A549 (cell line): Measurements from ENCODE around the gene ZNF438. TPM values are rescaled to one million over a fixed set of nuclear protein-coding genes. Genes with fewer than 3 reads are reported as not detected.

Experiments
- ATAC-seq, 2 experiments: fragments of 200-7000 bp in 1 of 2; fragments of >200 bp in 1 of 2; cut with Nextera tagmentation in 1 of 2; cut with Tn5 transposase in 1 of 2; 3 replicates each; pipeline versions ENCODE4 v1.8.0 to v1.9.1; 2018 to 2020; ENCODE audit warnings: mild to moderate bottlenecking in 1 of 2, moderate library complexity in 1 of 2
- CTCF ChIA-PET: fragments of 300-600 bp; sonication (Branson Sonifier 250); formaldehyde crosslinking; extraction: SDS; loops from one replicate; lab custom pipeline; 2021; ENCODE audit warnings: antibody characterized with exemption, inconsistent platforms; lab: Yijun Ruan, JAX
- POLR2A ChIA-PET: fragments of 350-600 bp; formaldehyde crosslinking; extraction: SDS; loops from one replicate; lab custom pipeline; 2021; ENCODE audit warnings: antibody characterized with exemption, inconsistent platforms; lab: Yijun Ruan, JAX
- DNase-seq, 2 experiments: peaks; one replicate each; pipeline versions ENCODE4 v3.0.0 to v3.0.0-alpha.2; 2011 to 2016; ENCODE audit warnings: low read depth in 1 of 2, low spot score in 1 of 2
- FAIRE-seq: peaks from 2 replicates; lab custom pipeline; 2011; peaks lifted over from hg19 to GRCh38; lab: Jason Lieb, UNC
- H3K27ac ChIP-seq, 2 experiments: fragments of >200 bp; sonication (Bioruptor Twin); formaldehyde crosslinking; 3 replicates each; pipeline ENCODE4 v1.5.1; 2016 to 2017
- H3K4me1 ChIP-seq: fragments of >200 bp; sonication (Bioruptor Twin); formaldehyde crosslinking; 3 replicates; pipeline ENCODE4 v1.6.1; 2016
- H3K4me2 ChIP-seq: fragments of >200 bp; sonication (Bioruptor Twin); formaldehyde crosslinking; 3 replicates; pipeline ENCODE4 v1.6.1; 2016
- H3K4me3 ChIP-seq: fragments of >200 bp; sonication (Bioruptor Twin); formaldehyde crosslinking; 3 replicates; pipeline ENCODE4 v1.5.1; 2016
- H3K9me3 ChIP-seq: fragments of >200 bp; sonication (Bioruptor Twin); formaldehyde crosslinking; 3 replicates; pipeline ENCODE4 v1.6.1; 2016
- ATOH8 ChIP-seq: fragments of 250-450 bp; sonication (Bioruptor Pico); IDR thresholded peaks from 2 replicates; pipeline ENCODE4 v1.5.0; 2020; ENCODE audit warnings: low read depth, mild to moderate bottlenecking, moderate library complexity
- EHMT2 ChIP-seq: fragments of 200-600 bp; sonication (generic); IDR thresholded peaks from 2 replicates; pipeline ENCODE4 v1.6.1; 2016; ENCODE audit warnings: antibody characterized with exemption, low read depth, mild to moderate bottlenecking, moderate library complexity
- FOSL2 ChIP-seq, 2 experiments: fragments of 450-650 bp in 1 of 2; fragments of >200 bp in 1 of 2; sonication (Bioruptor Twin) in 1 of 2; formaldehyde crosslinking; IDR thresholded peaks; 2 replicates each; pipeline versions ENCODE4 v1.5.0 to v1.6.1; 2016 to 2020; ENCODE audit warnings: mild to moderate bottlenecking in 1 of 2, moderate library complexity in 1 of 2
- FOXS1 ChIP-seq: fragments of 250-450 bp; sonication (Bioruptor Pico); IDR thresholded peaks from 2 replicates; pipeline ENCODE4 v1.5.0; 2020; ENCODE audit warnings: mild to moderate bottlenecking, moderate library complexity
- HOXA7 ChIP-seq: fragments of 250-450 bp; sonication (Bioruptor Pico); IDR thresholded peaks from 2 replicates; pipeline ENCODE4 v1.5.0; 2020; ENCODE audit warnings: mild to moderate bottlenecking, moderate library complexity
- HOXB5 ChIP-seq: fragments of 250-450 bp; sonication (Bioruptor Pico); IDR thresholded peaks from 2 replicates; pipeline ENCODE4 v1.5.0; 2020; ENCODE audit warnings: mild to moderate bottlenecking, moderate library complexity
- JUN ChIP-seq, 2 experiments: fragments of >200 bp; sonication (Bioruptor Twin); formaldehyde crosslinking; IDR thresholded peaks; 2 replicates in 1 of 2; 3 replicates in 1 of 2; pipeline ENCODE4 v1.6.1; 2016 to 2017
- KDM1A ChIP-seq: fragments of 200-600 bp; sonication (generic); IDR thresholded peaks from 2 replicates; pipeline ENCODE4 v1.6.1; 2016; ENCODE audit warnings: low read depth, mild to moderate bottlenecking
- NFE2L2 ChIP-seq: fragments of 150-350 bp; conservative IDR thresholded peaks from 2 replicates; pipeline ENCODE4 v1.6.1; 2014; ENCODE audit warnings: low read length
- PHF8 ChIP-seq: fragments of 200-600 bp; sonication (generic); IDR thresholded peaks from 2 replicates; pipeline ENCODE4 v1.6.1; 2016; ENCODE audit warnings: low read depth, mild to moderate bottlenecking, antibody characterized with exemption, moderate library complexity, borderline replicate concordance
- POLR2A ChIP-seq: IDR thresholded peaks from 2 replicates; pipeline ENCODE4 v1.6.1; 2012; ENCODE audit warnings: mild to moderate bottlenecking, low read length
- POLR2AphosphoS2 ChIP-seq: conservative IDR thresholded peaks from 2 replicates; pipeline ENCODE4 v1.6.1; 2012; ENCODE audit warnings: low read length, improper control_type of control experiment, inconsistent platforms
- RNF2 ChIP-seq: fragments of 200-600 bp; sonication (generic); IDR thresholded peaks from 2 replicates; pipeline ENCODE4 v1.6.1; 2016; ENCODE audit warnings: low read depth, mild to moderate bottlenecking, antibody characterized with exemption, moderate library complexity, borderline replicate concordance
- SREBF2 ChIP-seq: fragments of 450-650 bp; IDR thresholded peaks from 2 replicates; pipeline ENCODE4 v1.6.1; 2014; ENCODE audit warnings: mild to moderate bottlenecking, moderate library complexity
- ZC3H11A ChIP-seq: fragments of 450-650 bp; IDR thresholded peaks from 2 replicates; pipeline ENCODE4 v1.6.1; 2014; ENCODE audit warnings: antibody characterized with exemption, mild to moderate bottlenecking
- ZSCAN20 ChIP-seq: fragments of 250-450 bp; sonication (Bioruptor Pico); IDR thresholded peaks from 2 replicates; pipeline ENCODE4 v1.8.0; 2022; ENCODE audit warnings: mild to moderate bottlenecking, moderate library complexity
- WGBS: methylation state at CpG from one replicate; pipeline ENCODE4 v1.1.6; 2017; ENCODE audit errors: missing lambda C conversion rate; 5-methylcytosine and 5-hydroxymethylcytosine counted together
- polyA plus RNA-seq, 4 experiments: library from polyadenylated mRNA; depleted of rRNA in 3 of 4; stranded (reverse); fragments of >200 nt; fragmentation: RNase III in 1 of 4; extraction: RNeasy Plus Mini Kit Qiagen cat#74134 plus additional on column Dnase treatment in 1 of 4; gene quantifications; 2 replicates in 3 of 4; 3 replicates in 1 of 4; pipeline ENCODE4 v1.2.3, GENCODE V29; 2011 to 2017
- TF ChIP-seq, protein P1 (sequence below): fragments of 450-650 bp; IDR thresholded peaks from 2 replicates; pipeline ENCODE4 v1.6.1; 2014; ENCODE audit warnings: antibody characterized with exemption
- TF ChIP-seq, protein P2 (sequence below): fragments of >200 bp; sonication (Bioruptor Twin); formaldehyde crosslinking; IDR thresholded peaks from 2 replicates; pipeline ENCODE4 v1.6.1; 2016

The ZNF438 gene
- polyA plus RNA-seq, 2 of the 4 experiments (the other 2 are of a cell fraction), result 2.2 to 4.5 TPM

GRCh38 chr10:31037749-31038148, 6.1 kb upstream of the ZNF438 start:
- FAIRE-seq, result no peak
- Histone ChIP-seq H3K27ac (no peak overlapping the region), H3K4me1 (no peaks in the 10 kb centered on the region)
- POLR2A ChIA-PET, result no interaction called here
- TF ChIP-seq, protein P1, sequence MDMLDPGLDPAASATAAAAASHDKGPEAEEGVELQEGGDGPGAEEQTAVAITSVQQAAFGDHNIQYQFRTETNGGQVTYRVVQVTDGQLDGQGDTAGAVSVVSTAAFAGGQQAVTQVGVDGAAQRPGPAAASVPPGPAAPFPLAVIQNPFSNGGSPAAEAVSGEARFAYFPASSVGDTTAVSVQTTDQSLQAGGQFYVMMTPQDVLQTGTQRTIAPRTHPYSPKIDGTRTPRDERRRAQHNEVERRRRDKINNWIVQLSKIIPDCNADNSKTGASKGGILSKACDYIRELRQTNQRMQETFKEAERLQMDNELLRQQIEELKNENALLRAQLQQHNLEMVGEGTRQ, result no peak
- no peak for TF ChIP-seq FOXS1
- no peak for TF ChIP-seq ZSCAN20 (CRISPR knock-in tag)
- TF ChIP-seq NFE2L2, result no peak
- TF ChIP-seq, all 56 proteins: peak for 0
- Histone ChIP-seq H3K4me3 (no peak overlapping the region), H3K9me3 (no peaks in the 10 kb centered on the region), H3K4me2 (no peak overlapping the region)
- DNase-seq (no peak), ATAC-seq (no peak)
- 67% methylated on average over 3 of the region's 3 CpGs for WGBS
- CTCF ChIA-PET, result no interaction called here

DNA sequence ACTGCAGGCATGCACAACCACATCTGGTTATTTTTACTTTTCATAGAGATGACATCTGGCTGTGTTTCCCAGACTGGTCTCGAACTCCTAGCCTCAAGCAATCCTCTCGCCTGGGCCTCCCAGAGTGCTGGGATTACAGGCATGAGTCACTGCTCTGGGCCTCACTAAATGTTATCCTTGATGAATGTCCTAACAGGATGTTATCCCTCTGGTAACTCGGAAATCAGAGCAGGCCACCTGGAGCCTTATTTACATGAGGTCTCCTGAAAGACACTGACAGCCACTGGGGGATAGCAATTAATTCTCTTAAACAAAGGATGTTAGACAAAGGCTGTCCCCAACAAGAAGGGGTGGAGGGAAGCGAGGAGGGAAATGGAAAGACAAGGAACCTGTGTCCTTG, 4.5 kb upstream of the ZNF438 start:
- no peaks in the 10 kb centered on the region for H3K4me1 ChIP-seq
- CTCF ChIA-PET, result interaction anchor here (1.5 kb wide), 1 partner anchor 11 kb away, joined by 3 read pairs; no protein-coding TSS in a partner anchor
- H3K4me3 ChIP-seq, result no peak overlapping the region
- no peak for TF ChIP-seq RNF2
- TF ChIP-seq JUN (IDR thresholded peaks at IDR 0.05), result no peak
- no peak for TF ChIP-seq ZC3H11A
- TF ChIP-seq SREBF2, result no peak
- TF ChIP-seq FOSL2 (IDR thresholded peaks at IDR 0.05), result no peak
- no peak for TF ChIP-seq FOSL2 (CRISPR knock-in tag; IDR thresholded peaks at IDR 0.05)
- no peak for TF ChIP-seq KDM1A
- TF ChIP-seq ATOH8 (CRISPR knock-in tag), result no peak
- TF ChIP-seq, protein P2, sequence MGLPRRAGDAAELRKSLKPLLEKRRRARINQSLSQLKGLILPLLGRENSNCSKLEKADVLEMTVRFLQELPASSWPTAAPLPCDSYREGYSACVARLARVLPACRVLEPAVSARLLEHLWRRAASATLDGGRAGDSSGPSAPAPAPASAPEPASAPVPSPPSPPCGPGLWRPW, result no peak
- TF ChIP-seq, all 56 proteins: peak for 0
- no peak for ATAC-seq
- POLR2A ChIA-PET, result no interaction called here
- Histone ChIP-seq H3K9me3 (no peaks in the 10 kb centered on the region), H3K4me2 (no peak overlapping the region), H3K27ac (no peak overlapping the region)
- no peak for FAIRE-seq
- 56% methylated on average over 4 of the region's 4 CpGs for WGBS
- DNase-seq, result no peak

- Histone ChIP-seq H3K9me3 (no peaks in the 10 kb centered on the region), H3K4me1 (peaks cover 5% of the 10 kb centered on the region; the same call in 1 of the 3 replicates), H3K4me3 (no peak overlapping the region), H3K27ac (no peak overlapping the region), H3K4me2 (no peak overlapping the region)
- TF ChIP-seq EHMT2 (no peak), KDM1A (no peak), POLR2AphosphoS2 (no peak), PHF8 (no peak), ATOH8 (CRISPR knock-in tag) (no peak), HOXA7 (no peak), POLR2A (no peak), HOXB5 (CRISPR knock-in tag) (no peak)
- TF ChIP-seq, protein P1, result no peak
- CTCF ChIA-PET, result interaction anchor here (1.4 to 1.5 kb wide), 4 partner anchors 9 to 348 kb away, joined by 3 to 6 read pairs (median 4); no protein-coding TSS in a partner anchor
- FAIRE-seq (no peak), ATAC-seq (no peak), DNase-seq (no peak)
- POLR2A ChIA-PET, result no interaction called here
- 58% methylated on average over 1 of the region's 1 CpG for WGBS
Observed at GRCh38 chr10:31035266-31035798, 3.7 kb upstream of the ZNF438 start.
